Ovary (tissue), 9 donors: ENCODE results near the gene GRB14. TPM values are rescaled to one million over a fixed set of nuclear protein-coding genes. Genes with fewer than 3 reads are reported as not detected.

Source experiments
- DNase-seq, 5 donors: peaks; one replicate each; pipeline ENCODE4 v3.0.0-alpha.2; 2019 to 2020
- H3K27ac ChIP-seq, 2 donors: fragments of 200-600 bp; one replicate each; pipeline versions ENCODE4 v1.5.1 to v1.8.0; 2019 to 2022
- H3K27me3 ChIP-seq: fragments of 200-600 bp; one replicate; pipeline ENCODE4 v1.8.0; 2022
- H3K36me3 ChIP-seq: fragments of 200-600 bp; sonication (generic); one replicate; pipeline ENCODE4 v1.5.1; 2019
- H3K4me1 ChIP-seq: one replicate; pipeline ENCODE4 v1.8.1; 2013; ENCODE audit warnings: mild to moderate bottlenecking, moderate library complexity; ENCODE audit not compliant: insufficient read depth
- H3K4me3 ChIP-seq: fragments of 200-600 bp; sonication (generic); one replicate; pipeline ENCODE4 v1.5.1; 2017
- H3K9me3 ChIP-seq, 2 donors: fragments of 200-600 bp in 1 of 2; sonication (generic) in 1 of 2; one replicate each; pipeline versions ENCODE4 v1.5.1 to v1.8.1; 2013 to 2019; ENCODE audit warnings: mild to moderate bottlenecking in 1 of 2, moderate library complexity in 1 of 2
- CTCF ChIP-seq, 3 donors: fragments of 450-650 bp in 2 of 3; fragments of 200-600 bp in 1 of 3; IDR thresholded peaks; one replicate each; pipeline versions ENCODE4 v1.5.1 to v1.8.0; 2016 to 2022; ENCODE audit warnings: antibody characterized with exemption in 3 of 3, mild to moderate bottlenecking in 1 of 3
- EP300 ChIP-seq: sonication (generic); formaldehyde crosslinking; IDR thresholded peaks from one replicate; pipeline ENCODE4 v1.6.1; 2017; ENCODE audit warnings: antibody characterized with exemption
- POLR2A ChIP-seq: fragments of 450-650 bp; IDR thresholded peaks from one replicate; pipeline ENCODE4 v1.6.1; 2017; ENCODE audit warnings: antibody characterized with exemption, mild to moderate bottlenecking, moderate library complexity
- WGBS, 3 donors: extraction: QIAGEN DNeasy Blood & Tissue Kit in 1 of 3; methylation state at CpG; one replicate each; pipeline versions ENCODE4 v1.1.5 to v1.1.7; 2013 to 2017; 5-methylcytosine and 5-hydroxymethylcytosine counted together
- intact Hi-C, 4 donors: fragments of 100-400 bp; cut with DNase I; formaldehyde crosslinking; loops; one replicate each; pipeline versions ENCODE4 v1.11.0 to v1.15.1; 2022 to 2023
- polyA plus RNA-seq, 2 donors: library from polyadenylated mRNA; stranded (reverse); fragments of 200-250 nt in 1 of 2; fragments of 350-450 nt in 1 of 2; fragmentation: Illumina TruSeq in 1 of 2; extraction: RNeasy Lipid Tissue Mini Kit (QIAGEN cat#74804) in 1 of 2; gene quantifications; one replicate each; pipeline ENCODE4 v1.2.3, GENCODE V29; 2013 to 2014
- total RNA-seq, 7 donors: library from RNA; depleted of rRNA in 2 of 7; stranded (reverse); fragments of >200 nt in 2 of 7; fragmentation: NEBNext Ultra II Directional in 3 of 7; extraction: Animal tissue kit (Norgen Biotek cat#: 25700) in 3 of 7; gene quantifications; one replicate each; pipeline versions ENCODE4 v1.1.0 to v1.2.4, GENCODE V29; 2016 to 2023
- donor health status: DM: no; HTN: no; CAD: no; lungs with moderate emphysema.
- donor health status: DM: no; HTN: no; CAD: no.
- donor health status: Bipolar disorder and iron deficiency.
- donor health status: DM: yes; HTN: yes; CAD: no.
- donor health status: DM: no; HTN: no; CAD: no.
- donor health status: DM: yes; HTN: yes; CAD: no.

GRB14 gene
- total and polyA plus RNA-seq, 9 donors = 4.5 to 45.6 (median 11.8) TPM

GRCh38 chr2:164514491-164514890 is 106.8 kb downstream of the GRB14 start:
- Histone ChIP-seq H3K9me3 (no peaks in the 10 kb centered on the region), H3K27ac (no peak overlapping the region), H3K4me1 (no peaks in the 10 kb centered on the region), H3K36me3 (no peaks in the 10 kb centered on the region), H3K27me3 (no peaks in the 10 kb centered on the region), H3K4me3 (no peak overlapping the region)
- DNase-seq = no peak
- intact Hi-C loops = no loop called here
- no peak for TF ChIP-seq EP300
- 81 to 90% (median 88%) methylated on average over 2 of the region's 2 CpGs for WGBS, 3 donors

GRCh38 chr2:164512871-164513270 is 108.4 kb downstream of the GRB14 start:
- Histone ChIP-seq H3K36me3 (no peaks in the 10 kb centered on the region), H3K4me1 (no peaks in the 10 kb centered on the region), H3K4me3 (no peak overlapping the region), H3K9me3 (no peaks in the 10 kb centered on the region), H3K27ac (no peak overlapping the region), H3K27me3 (no peaks in the 10 kb centered on the region)
- intact Hi-C loops = no loop called here
- TF ChIP-seq EP300 (no peak), CTCF (IDR thresholded peaks at IDR 0.05) (no peak), POLR2A (no peak)
- no peak for DNase-seq

DNA sequence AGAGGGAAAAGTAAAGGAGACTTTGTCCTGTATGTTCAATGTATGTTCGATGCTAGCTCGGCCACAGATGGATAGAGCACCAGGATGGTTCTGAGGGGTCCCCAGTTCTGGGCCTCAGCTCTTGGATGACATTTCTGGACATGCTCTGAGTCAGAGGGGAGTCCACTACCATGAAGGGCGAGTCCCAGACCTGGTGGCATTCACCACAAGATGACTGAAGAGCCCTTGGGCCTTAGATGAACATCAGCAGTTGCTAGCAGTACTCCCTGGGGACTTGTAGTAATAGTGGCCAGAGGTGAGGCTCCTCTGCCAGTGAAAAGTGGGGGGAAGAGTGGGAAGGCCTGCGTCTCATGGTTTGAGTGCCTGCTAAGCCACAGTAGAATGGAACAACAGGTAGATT is 109.5 kb downstream of the GRB14 start:
- TF ChIP-seq POLR2A (no peak), EP300 (no peak), CTCF (IDR thresholded peaks at IDR 0.05) (no peak)
- intact Hi-C loops = no loop called here
- Histone ChIP-seq H3K36me3 (no peaks in the 10 kb centered on the region), H3K9me3 (no peaks in the 10 kb centered on the region), H3K27me3 (no peaks in the 10 kb centered on the region), H3K4me1 (no peaks in the 10 kb centered on the region), H3K4me3 (no peak overlapping the region), H3K27ac (no peak overlapping the region)
- no peak for DNase-seq
- WGBS, 3 donors = 91 to 96% (median 95%) methylated on average over 4 of the region's 4 CpGs

- Histone ChIP-seq H3K27me3 (no peaks in the 10 kb centered on the region), H3K9me3 (no peaks in the 10 kb centered on the region), H3K4me3 (no peak overlapping the region), H3K4me1 (no peaks in the 10 kb centered on the region), H3K27ac (no peak overlapping the region), H3K36me3 (no peaks in the 10 kb centered on the region)
- intact Hi-C loops = no loop called here
- 70 to 78% (median 71%) methylated on average over 7 of the region's 7 CpGs for WGBS, 3 donors
- TF ChIP-seq EP300 = no peak
- TF ChIP-seq POLR2A = no peak
- DNase-seq = no peak
Measured at GRCh38 chr2:164510895-164511294, 110.4 kb downstream of the GRB14 start.

DNA sequence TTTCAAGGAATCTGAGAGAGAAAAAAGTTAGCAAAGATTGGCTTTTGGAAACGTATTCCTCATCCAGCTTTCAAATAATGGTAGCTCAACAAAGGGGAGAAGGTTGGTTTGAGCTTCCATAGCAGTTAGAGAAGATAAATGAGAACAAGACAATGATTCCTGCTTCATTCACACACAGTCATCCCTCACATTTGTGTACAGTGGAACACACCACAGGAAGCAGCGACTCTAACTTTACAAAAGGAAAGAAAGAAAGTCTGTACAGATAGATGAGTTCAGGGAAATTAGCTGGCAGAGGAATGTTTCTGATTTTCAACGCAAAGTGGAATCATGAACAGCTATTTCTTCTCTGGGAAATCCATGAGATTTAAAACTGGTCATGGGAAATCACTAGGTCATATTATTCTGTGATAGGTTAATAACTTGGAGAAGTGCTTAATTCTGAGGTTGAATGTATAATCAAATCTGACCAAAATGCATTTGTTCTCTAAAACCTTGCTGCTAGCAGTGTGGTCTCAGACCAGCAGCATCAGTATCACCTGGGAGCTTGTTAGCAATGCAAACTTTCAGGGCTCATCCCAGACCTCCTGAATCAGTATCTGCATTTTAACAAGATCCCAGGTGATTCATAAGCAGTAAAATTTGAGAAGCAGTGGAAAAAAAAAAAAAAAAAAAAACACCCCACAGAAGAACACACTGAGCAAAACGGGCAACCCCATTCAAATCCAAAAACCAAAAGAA is 112.0 kb downstream of the GRB14 start:
- H3K9me3 ChIP-seq = no peaks in the 10 kb centered on the region
- intact Hi-C loops = no loop called here
- H3K4me1 ChIP-seq = no peaks in the 10 kb centered on the region
- WGBS, 3 donors = 81 to 85% (median 83%) methylated on average over 4 of the region's 4 CpGs
- no peaks in the 10 kb centered on the region for H3K36me3 ChIP-seq
- no peak overlapping the region for H3K27ac ChIP-seq
- H3K4me3 ChIP-seq = no peak overlapping the region
- H3K27me3 ChIP-seq = no peaks in the 10 kb centered on the region
- DNase-seq = no peak
- TF ChIP-seq POLR2A = no peak
- no peak for TF ChIP-seq CTCF (IDR thresholded peaks at IDR 0.05)
- no peak for TF ChIP-seq EP300
